Naive thymus-derived CD4-positive, alpha-beta T cell (primary cell): Measurements from ENCODE around the gene HOXD11. TPM values are rescaled to one million over a fixed set of nuclear protein-coding genes. Genes with fewer than 3 reads are reported as not detected.
A peak's percentile ranks its signal among the peaks of the same experiment; 100 is the strongest.

Experiments used
- ATAC-seq: fragments of 150-1000 bp; cut with Tn5 transposase; 2 replicates; pipeline ENCODE4 v1.10.0; 2021; ENCODE audit warnings: mild to moderate bottlenecking, moderate library complexity
- CTCF ChIA-PET: fragments of 350-600 bp; sonication (Branson Sonifier 250); formaldehyde crosslinking; loops from one replicate; lab custom pipeline; 2021; ENCODE audit warnings: antibody characterized with exemption; lab: Charles Lee
- POLR2A ChIA-PET: fragments of 350-600 bp; sonication (Branson Sonifier 250); formaldehyde crosslinking; loops from one replicate; lab custom pipeline; 2021; ENCODE audit warnings: antibody characterized with exemption, inconsistent platforms; lab: Charles Lee
- DNase-seq, 9 donors: peaks; one replicate each; pipeline versions ENCODE4 v3.0.0 to v3.0.0-alpha.2; 2020 to 2022; ENCODE audit warnings: mixed read lengths in 1 of 9
- H3K27ac ChIP-seq: one replicate; pipeline ENCODE4 v1.7.0; 2013; ENCODE audit warnings: mild to moderate bottlenecking, low read depth, low read length, moderate library complexity
- H3K27me3 ChIP-seq, 2 donors: one replicate each; pipeline ENCODE4 v1.7.0; 2013; ENCODE audit warnings: low read length in 2 of 2, mild to moderate bottlenecking in 2 of 2, moderate library complexity in 2 of 2; ENCODE audit not compliant: control insufficient read depth in 2 of 2, insufficient read depth in 2 of 2
- H3K36me3 ChIP-seq, 3 experiments: 1 replicate in 2 of 3; 2 replicates in 1 of 3; pipeline ENCODE4 v1.7.0; 2013; ENCODE audit warnings: low read length in 3 of 3, mild to moderate bottlenecking in 3 of 3, moderate library complexity in 1 of 3; ENCODE audit not compliant: insufficient read depth in 3 of 3, control insufficient read depth in 2 of 3
- H3K4me1 ChIP-seq, 2 donors: one replicate each; pipeline ENCODE4 v1.7.0; 2013; ENCODE audit warnings: low read length in 2 of 2, mild to moderate bottlenecking in 2 of 2, moderate library complexity in 1 of 2; ENCODE audit not compliant: control insufficient read depth in 2 of 2, insufficient read depth in 2 of 2
- H3K4me3 ChIP-seq: 2 replicates; pipeline ENCODE4 v1.7.0; 2013; ENCODE audit warnings: mild to moderate bottlenecking, low read length
- H3K9me3 ChIP-seq, 3 experiments: 1 replicate in 2 of 3; 2 replicates in 1 of 3; pipeline ENCODE4 v1.7.0; 2013; ENCODE audit warnings: low read length in 3 of 3; ENCODE audit not compliant: control insufficient read depth in 2 of 3
- H3K27ac Mint-ChIP-seq, 9 donors: one replicate each; pipeline ENCODE4 v1.8.0; 2020 to 2022; ENCODE audit warnings: mixed read lengths in 9 of 9, mild to moderate bottlenecking in 8 of 9, moderate library complexity in 5 of 9, inconsistent platforms in 2 of 9
- H3K27me3 Mint-ChIP-seq, 5 donors: one replicate each; pipeline ENCODE4 v1.8.0; 2021 to 2022; ENCODE audit warnings: mixed read lengths in 5 of 5, mild to moderate bottlenecking in 1 of 5
- H3K36me3 Mint-ChIP-seq, 5 donors: one replicate each; pipeline ENCODE4 v1.8.0; 2020 to 2022; ENCODE audit warnings: mixed read lengths in 5 of 5, mild to moderate bottlenecking in 3 of 5, inconsistent platforms in 1 of 5
- H3K4me1 Mint-ChIP-seq, 7 donors: one replicate each; pipeline ENCODE4 v1.8.0; 2020 to 2022; ENCODE audit warnings: mixed read lengths in 7 of 7, mild to moderate bottlenecking in 3 of 7, inconsistent platforms in 1 of 7
- H3K4me3 Mint-ChIP-seq, 10 donors: one replicate each; pipeline ENCODE4 v1.8.0; 2020 to 2022; ENCODE audit warnings: mild to moderate bottlenecking in 10 of 10, mixed read lengths in 10 of 10, moderate library complexity in 6 of 10, inconsistent platforms in 2 of 10
- H3K9me3 Mint-ChIP-seq, 11 donors: one replicate each; pipeline ENCODE4 v1.8.0; 2020 to 2022; ENCODE audit warnings: mixed read lengths in 11 of 11, mild to moderate bottlenecking in 4 of 11, inconsistent platforms in 1 of 11, moderate library complexity in 1 of 11
- intact Hi-C, 2 donors: fragments of 100-400 bp; cut with micrococcal nuclease; formaldehyde crosslinking; loops; one replicate each; pipeline ENCODE4 v1.15.1; 2023
- polyA plus RNA-seq, 2 donors: library from polyadenylated mRNA; unstranded; fragments of 300-500 nt; fragmentation: Illumina TruSeq; gene quantifications; one replicate each; pipeline ENCODE4 v1.2.3, GENCODE V29; 2021
- total RNA-seq, 6 experiments: library from RNA in 5 of 6; stranded (reverse) in 5 of 6; gene quantifications; 1 replicate in 5 of 6; 2 replicates in 1 of 6; pipeline ENCODE4 v1.2.3 and lab custom pipeline; 2021 to 2026

Gene HOXD11
- total RNA-seq, result not detected
- not detected for polyA plus RNA-seq
- total RNA-seq (lab: John Stamatoyannopoulos, UW), result not detected

DNA sequence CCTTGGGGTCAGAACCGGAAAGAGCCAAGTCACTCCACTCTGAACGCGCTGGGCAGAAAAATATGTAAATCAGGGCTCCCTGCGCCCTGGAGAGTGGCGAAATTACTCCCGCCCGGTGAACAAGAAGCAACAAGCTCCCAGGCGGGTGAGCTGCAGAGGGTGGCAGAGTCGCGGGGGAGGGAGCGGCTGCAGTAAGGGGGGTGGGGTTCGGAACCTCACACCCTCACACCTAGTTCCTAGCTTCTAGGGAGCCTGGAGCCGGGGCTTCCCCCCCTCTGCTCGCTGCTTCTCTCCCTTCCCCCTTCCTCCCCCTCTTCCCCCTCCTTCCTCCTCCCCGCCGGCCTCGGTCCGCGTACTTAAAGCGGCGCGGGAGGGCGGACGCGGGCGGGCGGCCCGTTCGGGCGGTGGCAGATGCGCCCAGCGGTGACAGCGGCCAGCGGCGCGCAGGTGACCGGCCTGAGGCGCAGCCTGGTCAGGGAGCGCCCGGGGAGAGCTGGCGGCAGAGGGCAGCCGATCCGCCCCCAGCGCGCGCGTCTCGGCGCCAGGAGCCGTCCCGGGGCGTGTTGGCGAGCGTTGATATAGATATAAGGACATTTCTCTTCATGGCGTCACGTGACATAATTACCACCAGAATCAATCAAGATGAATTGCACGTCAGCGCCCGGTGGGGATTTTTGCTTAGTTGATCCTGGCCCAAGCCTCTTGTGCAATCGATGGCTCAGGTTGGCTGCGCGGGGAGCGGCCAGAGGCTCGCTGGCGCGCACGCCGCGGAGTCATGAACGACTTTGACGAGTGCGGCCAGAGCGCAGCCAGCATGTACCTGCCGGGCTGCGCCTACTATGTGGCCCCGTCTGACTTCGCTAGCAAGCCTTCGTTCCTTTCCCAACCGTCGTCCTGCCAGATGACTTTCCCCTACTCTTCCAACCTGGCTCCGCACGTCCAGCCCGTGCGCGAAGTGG, at the start of gene HOXD11:
Gene HOXD11, plus strand, starts transcription at position 700 of the 959 bp plus-strand sequence. Its CDS starts 76 bp downstream, at position 776.
- H3K4me1 Mint-ChIP-seq, result peaks cover 14 to 45% (median 28%) of the 10 kb centered on the region in 7 donors
- H3K4me3 Mint-ChIP-seq, result peak within 1 kb of the TSS; percentile 41 to 85 (median 78)
- peaks cover 0 to 43% (median 10%) of the 10 kb centered on the region in 11 donors for H3K9me3 Mint-ChIP-seq
- no peak within 1 kb of the TSS for H3K4me3 ChIP-seq
- H3K4me1 ChIP-seq, result peaks cover 0 to 18% of the 10 kb centered on the region in 2 donors
- H3K36me3 ChIP-seq, result no peaks in the 10 kb centered on the region
- H3K27me3 Mint-ChIP-seq, result peaks cover 84 to 89% (median 84%) of the 10 kb centered on the region in 5 donors
- ChIA-PET POLR2A (no interaction called here), CTCF (no interaction called here)
- H3K27ac ChIP-seq, result no peak within 1 kb of the TSS
- peak in 1 of 9 donors; percentile 13 for DNase-seq
- intact Hi-C loops, result loop anchor here in 1 of 2 donors (1.0 kb wide), 1 partner anchor 26 kb away; no protein-coding TSS in a partner anchor
- peaks cover 0 to 11% (median 0%) of the 10 kb centered on the region in 3 experiments for H3K9me3 ChIP-seq
- H3K27me3 ChIP-seq, result peaks cover 17 to 68% of the 10 kb centered on the region in 2 donors
- peak within 1 kb of the TSS in 5 of 9 donors; percentile 25 to 81 (median 60) for H3K27ac Mint-ChIP-seq
- ATAC-seq, result peak; percentile 27
- H3K36me3 Mint-ChIP-seq, result peaks cover 0 to 18% (median 6%) of the 10 kb centered on the region in 5 donors

DNA sequence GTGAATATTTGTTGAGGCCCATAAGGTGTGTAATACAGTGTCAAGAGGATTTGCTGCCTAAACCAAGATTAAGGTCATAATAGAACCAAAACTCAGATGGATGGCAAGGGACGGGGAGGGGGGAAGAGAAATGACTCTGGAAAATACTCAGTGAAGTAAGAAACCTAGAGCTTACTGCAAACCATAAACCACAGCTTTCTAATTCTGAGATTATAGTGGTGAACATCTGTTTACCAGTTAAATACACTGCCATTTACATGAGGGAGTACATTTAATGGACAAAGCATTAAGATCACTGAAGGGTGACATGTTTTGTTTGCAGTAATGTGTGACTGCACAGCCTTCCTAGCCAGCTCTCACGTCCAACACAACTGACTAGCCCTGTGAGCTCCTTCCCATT, 43.1 kb upstream of the HOXD11 start:
- H3K36me3 ChIP-seq, result no peaks in the 10 kb centered on the region
- ChIA-PET CTCF (no interaction called here), POLR2A (no interaction called here)
- no peaks in the 10 kb centered on the region for H3K9me3 ChIP-seq
- no peak overlapping the region for H3K4me3 ChIP-seq
- H3K27me3 ChIP-seq, result peaks cover 2 to 8% of the 10 kb centered on the region in 2 donors
- Mint-ChIP-seq H3K27ac (no peak overlapping the region), H3K4me1 (peaks cover 0 to 22% (median 10%) of the 10 kb centered on the region in 7 donors), H3K36me3 (no peaks in the 10 kb centered on the region), H3K27me3 (peaks cover 63 to 83% (median 74%) of the 10 kb centered on the region in 5 donors), H3K4me3 (no peak overlapping the region), H3K9me3 (peaks cover 0 to 6% (median 0%) of the 10 kb centered on the region in 11 donors)
- DNase-seq (no peak), ATAC-seq (no peak)
- intact Hi-C loops, result no loop called here
- H3K27ac ChIP-seq, result no peak overlapping the region
- H3K4me1 ChIP-seq, result no peaks in the 10 kb centered on the region

DNA sequence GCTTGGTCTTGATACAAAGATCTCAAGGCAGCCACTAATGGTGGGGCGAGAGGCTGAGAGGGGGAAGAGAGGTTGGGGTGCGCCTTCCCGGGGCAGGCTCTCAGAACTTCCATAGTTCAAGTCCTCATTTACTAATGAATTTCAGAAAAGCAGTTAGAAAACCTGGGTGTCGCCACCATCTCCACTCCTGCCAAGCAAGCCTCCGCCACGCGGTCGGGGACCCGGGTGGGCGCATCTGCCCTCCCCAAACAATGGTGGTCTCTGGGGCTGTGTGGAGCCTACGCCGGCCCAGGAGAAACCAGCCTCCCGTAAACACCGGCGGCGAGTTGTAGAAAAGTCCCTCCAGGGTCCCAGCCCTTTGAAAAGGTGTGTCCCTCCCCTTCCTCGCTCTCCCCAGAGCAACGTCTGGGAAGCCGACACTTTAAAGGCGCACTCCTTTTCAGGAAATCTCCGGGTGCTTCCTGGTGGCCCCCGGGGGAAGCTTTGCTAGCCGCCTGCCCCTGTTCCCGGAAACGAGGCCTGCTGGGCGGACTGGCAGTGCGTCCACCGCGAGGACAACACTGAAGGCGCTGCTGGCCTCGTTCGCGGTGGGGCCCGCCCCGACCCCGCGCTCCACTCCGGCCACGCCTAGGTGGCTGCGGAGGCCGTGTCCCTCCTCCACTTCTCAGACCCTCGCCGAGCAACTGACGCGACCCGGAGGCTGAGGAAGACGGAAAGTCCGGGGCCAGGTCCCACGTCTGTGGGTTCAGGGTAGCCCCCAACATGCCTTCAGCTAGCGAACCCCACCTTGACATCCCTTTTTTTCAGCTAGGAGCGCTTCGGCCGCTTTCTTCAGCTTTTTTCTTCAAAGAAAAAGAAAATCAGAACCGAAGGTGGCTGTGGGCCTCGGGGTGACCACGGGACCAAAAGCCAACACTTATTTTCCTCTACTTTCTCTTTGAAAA, 40.2 kb upstream of the HOXD11 start:
- Histone ChIP-seq H3K27me3 (peaks cover 10 to 15% of the 10 kb centered on the region in 2 donors), H3K4me1 (no peaks in the 10 kb centered on the region), H3K36me3 (no peaks in the 10 kb centered on the region), H3K4me3 (no peak overlapping the region), H3K9me3 (no peaks in the 10 kb centered on the region), H3K27ac (no peak overlapping the region)
- Mint-ChIP-seq H3K4me1 (peaks cover 0 to 22% (median 10%) of the 10 kb centered on the region in 7 donors), H3K36me3 (no peaks in the 10 kb centered on the region), H3K27ac (no peak overlapping the region), H3K4me3 (peak overlapping the region in 4 of 10 donors; percentile 14 to 52 (median 37)), H3K9me3 (peaks cover 0 to 7% (median 0%) of the 10 kb centered on the region in 11 donors), H3K27me3 (peaks cover 83 to 90% (median 87%) of the 10 kb centered on the region in 5 donors)
- ATAC-seq, result no peak
- intact Hi-C loops, result no loop called here
- no peak for DNase-seq
- POLR2A ChIA-PET, result no interaction called here
- CTCF ChIA-PET, result no interaction called here

DNA sequence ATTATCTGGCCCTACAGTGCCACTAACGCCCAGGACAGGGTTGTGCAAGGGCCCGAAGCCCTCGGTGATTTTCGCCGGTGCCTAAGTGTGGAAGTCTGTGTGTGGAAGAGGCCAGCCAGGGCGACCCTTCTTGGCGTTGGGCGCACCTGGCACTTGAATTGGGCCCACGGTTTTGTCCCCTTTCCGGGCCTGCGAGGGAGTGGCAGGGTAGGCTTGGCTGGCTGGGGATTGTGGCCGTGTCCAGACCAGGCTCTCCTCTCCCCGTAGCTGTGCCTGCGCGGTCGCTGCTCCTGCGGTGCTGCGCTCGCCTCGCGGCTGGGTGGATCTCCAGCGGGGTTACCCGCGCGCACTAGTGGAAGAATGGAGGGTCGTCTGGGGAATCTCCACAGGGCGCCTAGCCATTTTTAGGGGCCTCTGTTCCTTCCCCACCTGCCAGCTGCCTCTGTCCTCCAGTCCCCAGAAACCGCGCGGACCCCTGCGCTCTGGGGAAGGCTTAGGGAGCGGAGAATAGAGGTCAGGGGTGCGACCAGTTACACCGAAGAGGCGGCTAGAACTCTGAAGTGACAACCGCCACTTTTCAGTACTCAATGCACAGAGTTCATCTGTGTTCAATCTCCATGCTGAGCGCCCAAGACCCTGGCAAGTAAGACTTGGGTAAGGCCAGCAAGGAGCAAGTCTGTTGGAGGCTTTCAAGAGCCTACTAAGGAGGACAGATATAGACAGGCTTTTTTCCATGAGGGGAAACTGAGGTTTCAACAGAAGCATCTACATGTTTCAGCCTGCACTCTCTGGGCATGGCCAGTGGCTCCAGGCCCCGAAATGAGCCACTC, 39.3 kb upstream of the HOXD11 start:
- intact Hi-C loops, result no loop called here
- ATAC-seq (no peak), DNase-seq (no peak)
- ChIA-PET CTCF (no interaction called here), POLR2A (no interaction called here)
- Mint-ChIP-seq H3K9me3 (peaks cover 0 to 7% (median 0%) of the 10 kb centered on the region in 11 donors), H3K27ac (no peak overlapping the region), H3K27me3 (peaks cover 82 to 89% (median 86%) of the 10 kb centered on the region in 5 donors), H3K4me1 (peaks cover 0 to 22% (median 12%) of the 10 kb centered on the region in 7 donors), H3K36me3 (no peaks in the 10 kb centered on the region), H3K4me3 (peak overlapping the region in 5 of 10 donors; percentile 12 to 52 (median 32))
- Histone ChIP-seq H3K4me1 (no peaks in the 10 kb centered on the region), H3K36me3 (no peaks in the 10 kb centered on the region), H3K9me3 (no peaks in the 10 kb centered on the region), H3K27ac (no peak overlapping the region), H3K4me3 (no peak overlapping the region), H3K27me3 (peaks cover 17 to 18% of the 10 kb centered on the region in 2 donors)

DNA sequence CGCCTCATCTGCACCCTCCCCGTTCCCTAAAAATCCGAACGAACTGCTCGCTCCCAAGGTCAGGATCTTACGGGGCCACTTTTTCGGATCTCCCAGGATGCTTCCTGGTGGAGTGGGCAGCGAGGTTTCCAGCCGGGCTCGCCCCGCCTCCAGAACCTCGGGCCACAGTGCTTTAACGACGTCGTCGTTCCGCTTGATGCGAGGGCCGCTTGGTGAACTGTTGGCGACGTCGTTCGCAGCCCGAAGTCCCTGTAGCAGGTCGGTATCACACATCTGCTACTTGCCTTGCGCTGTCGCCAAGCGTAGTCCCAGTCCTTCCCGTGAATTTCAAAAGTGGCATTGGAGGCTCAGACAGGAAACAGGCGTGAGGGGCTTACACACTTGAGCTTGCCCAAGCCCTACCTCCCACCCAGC, 38.7 kb upstream of the HOXD11 start:
- Histone ChIP-seq H3K27me3 (peaks cover 20 to 22% of the 10 kb centered on the region in 2 donors), H3K9me3 (no peaks in the 10 kb centered on the region), H3K36me3 (no peaks in the 10 kb centered on the region), H3K4me3 (no peak overlapping the region), H3K27ac (no peak overlapping the region), H3K4me1 (no peaks in the 10 kb centered on the region)
- Mint-ChIP-seq H3K4me3 (peak overlapping the region in 1 of 10 donors; percentile 20), H3K36me3 (peaks cover 0 to under 1% (median 0%) of the 10 kb centered on the region in 5 donors), H3K9me3 (peaks cover 0 to 8% (median 0%) of the 10 kb centered on the region in 11 donors), H3K27me3 (peaks cover 84 to 94% (median 88%) of the 10 kb centered on the region in 5 donors), H3K4me1 (peaks cover 0 to 22% (median 13%) of the 10 kb centered on the region in 7 donors), H3K27ac (no peak overlapping the region)
- ChIA-PET CTCF (no interaction called here), POLR2A (no interaction called here)
- no peak for ATAC-seq
- intact Hi-C loops, result no loop called here
- no peak for DNase-seq
